ENCODE results near the gene HOXA6.

- TF ChIP-seq POLR2A (IDR thresholded peaks at IDR 0.05; ENCODE audit: low read depth, low read length) (no peak), CTCF (IDR thresholded peaks at IDR 0.05; ENCODE audit: extremely low read depth in 1 of 2, insufficient read depth in 1 of 2, low read depth in 1 of 2, low read length in 2 of 2) (no peak), POLR2AphosphoS5 (IDR thresholded peaks at IDR 0.05; ENCODE audit: insufficient read depth, low read depth, low read length) (no peak), EZH2 (IDR thresholded peaks at IDR 0.05; ENCODE audit: borderline replicate concordance, low read depth, low read length, severe bottlenecking) (no peak), MYC (IDR thresholded peaks at IDR 0.05; ENCODE audit: low read depth, low read length) (no peak), MAX (IDR thresholded peaks at IDR 0.05; ENCODE audit: insufficient read depth, insufficient read length) (no peak), GATA2 (IDR thresholded peaks at IDR 0.05; ENCODE audit: insufficient read depth, insufficient read length, low read depth, low read length) (no peak), FOS (IDR thresholded peaks at IDR 0.05; ENCODE audit: borderline replicate concordance, insufficient read depth, low read length) (no peak)
Observed at GRCh38 chr7:27142580-27143022, 5.0 kb downstream of the HOXA6 start.

Data from endothelial cell of umbilical vein (primary cell).